Mucosa of rectum (tissue), 2 donors: Measurements from ENCODE around the gene OR2T2.
"Not testable (repeated sequence)": the region's sequence is repeated elsewhere in the genome, so short reads cannot be mapped to it uniquely, and the experiment has no call there.

Source experiments
- H3K27ac ChIP-seq, 2 donors: one replicate each; pipeline ENCODE4 v1.7.0; 2013; ENCODE audit warnings: inconsistent platforms in 2 of 2, low read depth in 2 of 2, low read length in 2 of 2
- H3K27me3 ChIP-seq, 2 donors: one replicate each; pipeline ENCODE4 v1.7.0; 2013; ENCODE audit warnings: low read length in 2 of 2; ENCODE audit not compliant: control insufficient read depth in 2 of 2, insufficient read depth in 2 of 2
- H3K36me3 ChIP-seq, 2 donors: one replicate each; pipeline ENCODE4 v1.7.0; 2013; ENCODE audit warnings: low read length in 2 of 2; ENCODE audit not compliant: control insufficient read depth in 2 of 2, insufficient read depth in 2 of 2
- H3K4me1 ChIP-seq, 2 donors: one replicate each; pipeline ENCODE4 v1.7.0; 2013; ENCODE audit warnings: low read length in 2 of 2, mild to moderate bottlenecking in 1 of 2; ENCODE audit not compliant: control insufficient read depth in 2 of 2, insufficient read depth in 2 of 2
- H3K4me3 ChIP-seq, 2 donors: one replicate each; pipeline ENCODE4 v1.7.0; 2013; ENCODE audit warnings: low read length in 2 of 2
- H3K9ac ChIP-seq, 2 donors: one replicate each; pipeline ENCODE4 v1.7.0; 2013; ENCODE audit warnings: low read length in 2 of 2, low read depth in 1 of 2, mild to moderate bottlenecking in 1 of 2
- H3K9me3 ChIP-seq, 2 donors: one replicate each; pipeline ENCODE4 v1.7.0; 2013; ENCODE audit warnings: low read length in 2 of 2; ENCODE audit not compliant: control insufficient read depth in 2 of 2
- donor health status: healthy.
- donor health status: Normal muscosa, but diverticular disease.

Gene OR2T2

GRCh38 chr1:248432201-248432600, 13.2 kb upstream of the OR2T2 start:
- H3K27me3 ChIP-seq, H3K27ac ChIP-seq, H3K4me1 ChIP-seq, H3K36me3 ChIP-seq, H3K4me3 ChIP-seq, H3K9me3 ChIP-seq, H3K9ac ChIP-seq: not testable (repeated sequence)

- not testable (repeated sequence) for H3K9me3 ChIP-seq, H3K4me3 ChIP-seq, H3K9ac ChIP-seq, H3K36me3 ChIP-seq, H3K4me1 ChIP-seq, H3K27ac ChIP-seq, H3K27me3 ChIP-seq
These were observed 11.5 kb upstream of the OR2T2 start for GRCh38 chr1:248433811-248434415.

- H3K27me3 ChIP-seq, H3K9me3 ChIP-seq, H3K27ac ChIP-seq, H3K4me3 ChIP-seq, H3K36me3 ChIP-seq, H3K4me1 ChIP-seq, H3K9ac ChIP-seq: not testable (repeated sequence)
These were observed 10.5 kb upstream of the OR2T2 start for GRCh38 chr1:248434913-248435312.

GRCh38 chr1:248436303-248436702, 9.1 kb upstream of the OR2T2 start:
- not testable (repeated sequence) for H3K36me3 ChIP-seq, H3K9me3 ChIP-seq, H3K4me3 ChIP-seq, H3K27ac ChIP-seq, H3K4me1 ChIP-seq, H3K27me3 ChIP-seq, H3K9ac ChIP-seq

- H3K9ac ChIP-seq, H3K4me3 ChIP-seq, H3K27ac ChIP-seq, H3K27me3 ChIP-seq, H3K4me1 ChIP-seq, H3K36me3 ChIP-seq, H3K9me3 ChIP-seq: not testable (repeated sequence)
These were observed 6.8 kb upstream of the OR2T2 start for GRCh38 chr1:248438668-248439067.

GRCh38 chr1:248439283-248439682, 6.2 kb upstream of the OR2T2 start:
- not testable (repeated sequence) for H3K9ac ChIP-seq, H3K36me3 ChIP-seq, H3K4me3 ChIP-seq, H3K27ac ChIP-seq, H3K9me3 ChIP-seq, H3K4me1 ChIP-seq, H3K27me3 ChIP-seq

GRCh38 chr1:248442500-248443277, 2.7 kb upstream of the OR2T2 start:
- not testable (repeated sequence) for H3K4me3 ChIP-seq, H3K4me1 ChIP-seq, H3K27me3 ChIP-seq, H3K27ac ChIP-seq, H3K9me3 ChIP-seq, H3K9ac ChIP-seq, H3K36me3 ChIP-seq

GRCh38 chr1:248444603-248445002, 834 bp upstream of the OR2T2 start:
- not testable (repeated sequence) for H3K9ac ChIP-seq, H3K27me3 ChIP-seq, H3K36me3 ChIP-seq, H3K27ac ChIP-seq, H3K4me3 ChIP-seq, H3K4me1 ChIP-seq, H3K9me3 ChIP-seq

GRCh38 chr1:248448409-248449074, 3.1 kb downstream of the OR2T2 start:
- H3K9me3 ChIP-seq, H3K27ac ChIP-seq, H3K36me3 ChIP-seq, H3K27me3 ChIP-seq, H3K4me1 ChIP-seq, H3K4me3 ChIP-seq, H3K9ac ChIP-seq: not testable (repeated sequence)

GRCh38 chr1:248449821-248450465, 4.5 kb downstream of the OR2T2 start:
- H3K36me3 ChIP-seq, H3K9me3 ChIP-seq, H3K27me3 ChIP-seq, H3K9ac ChIP-seq, H3K4me3 ChIP-seq, H3K27ac ChIP-seq, H3K4me1 ChIP-seq: not testable (repeated sequence)
